Psoas muscle (tissue), 8 donors: Measurements from ENCODE around the gene CEACAM3. TPM values are rescaled to one million over a fixed set of nuclear protein-coding genes. Genes with fewer than 3 reads are reported as not detected.

Experiments
- ATAC-seq, 4 donors: fragments of 200-7000 bp; cut with Tn5 transposase; one replicate each; pipeline ENCODE4 v1.9.1; 2020; ENCODE audit warnings: moderate library complexity in 3 of 4, mild to moderate bottlenecking in 2 of 4
- DNase-seq, 2 donors: peaks; one replicate each; pipeline ENCODE4 v3.0.0-alpha.2; 2020
- H3K27ac ChIP-seq: fragments of 200-600 bp; one replicate; pipeline ENCODE4 v1.8.0; 2022
- H3K27me3 ChIP-seq, 3 donors: fragments of 200-600 bp in 1 of 3; one replicate each; pipeline versions ENCODE4 v1.6.1 to v1.8.0; 2013 to 2022; ENCODE audit warnings: low read length in 2 of 3, mild to moderate bottlenecking in 2 of 3, moderate library complexity in 1 of 3; ENCODE audit not compliant: insufficient read depth in 3 of 3
- H3K36me3 ChIP-seq, 2 donors: fragments of 200-600 bp in 1 of 2; one replicate each; pipeline versions ENCODE4 v1.6.1 to v1.8.0; 2013 to 2022; ENCODE audit warnings: low read depth in 1 of 2, mild to moderate bottlenecking in 1 of 2, moderate library complexity in 1 of 2; ENCODE audit not compliant: insufficient read depth in 1 of 2
- H3K4me1 ChIP-seq: fragments of 200-600 bp; one replicate; pipeline ENCODE4 v1.8.0; 2022
- H3K4me3 ChIP-seq: fragments of 200-600 bp; one replicate; pipeline ENCODE4 v1.8.0; 2022; ENCODE audit warnings: mild to moderate bottlenecking
- H3K9me3 ChIP-seq: fragments of 200-600 bp; one replicate; pipeline ENCODE4 v1.8.0; 2022
- CTCF ChIP-seq: fragments of 200-600 bp; IDR thresholded peaks from one replicate; pipeline ENCODE4 v1.8.0; 2022; ENCODE audit warnings: antibody characterized with exemption
- WGBS, 3 donors: extraction: QIAGEN DNeasy Blood & Tissue Kit; methylation state at CpG; one replicate each; pipeline versions ENCODE4 v1.1.6 to v1.1.7; 2013; 5-methylcytosine and 5-hydroxymethylcytosine counted together
- intact Hi-C, 2 donors: fragments of 100-400 bp; cut with DNase I; formaldehyde crosslinking; loops; one replicate each; pipeline versions ENCODE4 v1.11.0 to v1.14.2; 2022
- polyA plus RNA-seq, 3 donors: library from polyadenylated mRNA; stranded (reverse); fragments of 200-250 nt; gene quantifications; one replicate each; pipeline ENCODE4 v1.2.3, GENCODE V29; 2013
- total RNA-seq, 4 donors: library from RNA; stranded (reverse); fragmentation: NEBNext Ultra II Directional in 2 of 4; extraction: Animal tissue kit (Norgen Biotek cat#: 25700) in 2 of 4; gene quantifications; one replicate each; pipeline versions ENCODE4 v1.2.1 to v1.2.4, GENCODE V29; 2021 to 2023
- donor health status: healthy with polysubstance abuse.
- donor health status: DM: no; HTN: no; CAD: no; lungs with moderate emphysema.
- donor health status: Bipolar disorder and iron deficiency.
- donor health status: healthy.
- donor health status: DM: yes; HTN: yes; CAD: no.
- donor health status: DM: no; HTN: no; CAD: no.
- donor health status: DM: no; HTN: no; CAD: no.
- donor health status: DM: yes; HTN: yes; CAD: no.

CEACAM3 gene
- total and polyA plus RNA-seq, 7 donors, result 0.01 to 0.59 (median 0.05) TPM; not detected in 4

GRCh38 chr19:41792513-41793413 is 3.6 kb upstream of the CEACAM3 start:
- no peak for ATAC-seq
- H3K4me1 ChIP-seq, result no peaks in the 10 kb centered on the region
- peaks cover 0 to 9% (median 0%) of the 10 kb centered on the region in 3 donors for H3K27me3 ChIP-seq
- peak; percentile 20 for TF ChIP-seq CTCF
- H3K4me3 ChIP-seq, result no peak overlapping the region
- intact Hi-C loops, result no loop called here
- WGBS, 3 donors, result 23 to 26% (median 25%) methylated on average over 22 of the region's 22 CpGs
- no peak overlapping the region for H3K27ac ChIP-seq
- no peaks in the 10 kb centered on the region for H3K36me3 ChIP-seq
- H3K9me3 ChIP-seq, result no peaks in the 10 kb centered on the region
- DNase-seq, result peak; percentile 28 to 58

GRCh38 chr19:41793414-41793727 is 3.0 kb upstream of the CEACAM3 start:
- Histone ChIP-seq H3K4me3 (no peak overlapping the region), H3K27me3 (peaks cover 0 to 9% (median 0%) of the 10 kb centered on the region in 3 donors), H3K36me3 (no peaks in the 10 kb centered on the region), H3K27ac (no peak overlapping the region), H3K9me3 (no peaks in the 10 kb centered on the region), H3K4me1 (no peaks in the 10 kb centered on the region)
- no peak for ATAC-seq
- DNase-seq, result no peak
- 0 to 2% (median 0%) methylated on average over 1 of the region's 1 CpG for WGBS, 3 donors
- TF ChIP-seq CTCF, result no peak
- intact Hi-C loops, result no loop called here

- Histone ChIP-seq H3K27me3 (peaks cover 0 to 9% (median 0%) of the 10 kb centered on the region in 3 donors), H3K4me3 (no peak overlapping the region), H3K27ac (no peak overlapping the region), H3K9me3 (no peaks in the 10 kb centered on the region), H3K4me1 (no peaks in the 10 kb centered on the region), H3K36me3 (no peaks in the 10 kb centered on the region)
- WGBS, 3 donors, result 42 to 44% (median 43%) methylated on average over 5 of the region's 5 CpGs
- ATAC-seq (peak in 2 of 4 donors; percentile 49 to 61), DNase-seq (no peak)
- TF ChIP-seq CTCF, result peak; percentile 50
- intact Hi-C loops, result no loop called here
These were observed 1.3 kb upstream of the CEACAM3 start for GRCh38 chr19:41795031-41795461.

GRCh38 chr19:41796901-41797300 is 514 bp downstream of the CEACAM3 start:
- no peaks in the 10 kb centered on the region for H3K36me3 ChIP-seq
- peaks cover 0 to 14% (median 0%) of the 10 kb centered on the region in 3 donors for H3K27me3 ChIP-seq
- H3K4me1 ChIP-seq, result no peaks in the 10 kb centered on the region
- no peak for TF ChIP-seq CTCF
- intact Hi-C loops, result no loop called here
- DNase-seq (no peak), ATAC-seq (no peak)
- no peak overlapping the region for H3K4me3 ChIP-seq
- 87 to 93% (median 91%) methylated on average over 1 of the region's 1 CpG for WGBS, 3 donors
- H3K9me3 ChIP-seq, result no peaks in the 10 kb centered on the region
- no peak overlapping the region for H3K27ac ChIP-seq
